Ascending aorta (tissue), 2 donors: ENCODE results near the gene PTPRO. TPM values are rescaled to one million over a fixed set of nuclear protein-coding genes. Genes with fewer than 3 reads are reported as not detected.
A peak's percentile ranks its signal among the peaks of the same experiment; 100 is the strongest.

Experiments
- DNase-seq, 2 donors: peaks; one replicate each; pipeline ENCODE4 v3.0.0-alpha.2; 2019; ENCODE audit warnings: low spot score in 2 of 2
- H3K27ac ChIP-seq, 2 donors: fragments of 200-600 bp; sonication (generic); one replicate each; pipeline ENCODE4 v1.5.1; 2016 to 2017; ENCODE audit warnings: mild to moderate bottlenecking in 1 of 2
- H3K27me3 ChIP-seq: fragments of 200-600 bp; sonication (generic); one replicate; pipeline ENCODE4 v1.5.1; 2017
- H3K36me3 ChIP-seq, 2 donors: fragments of 200-600 bp; sonication (generic); one replicate each; pipeline ENCODE4 v1.5.1; 2016
- H3K4me1 ChIP-seq, 2 donors: fragments of 200-600 bp; sonication (generic); one replicate each; pipeline ENCODE4 v1.5.1; 2016 to 2017; ENCODE audit warnings: mild to moderate bottlenecking in 1 of 2
- H3K4me3 ChIP-seq, 2 donors: fragments of 200-600 bp; sonication (generic); one replicate each; pipeline ENCODE4 v1.5.1; 2016 to 2017; ENCODE audit warnings: mild to moderate bottlenecking in 1 of 2
- H3K9me3 ChIP-seq, 2 donors: fragments of 200-600 bp; sonication (generic); one replicate each; pipeline ENCODE4 v1.5.1; 2016
- intact Hi-C: fragments of 100-400 bp; cut with DNase I; formaldehyde crosslinking; loops from one replicate; pipeline ENCODE4 v1.15.1; 2023
- total RNA-seq: library from RNA; depleted of rRNA; stranded (reverse); fragments of >200 nt; gene quantifications from one replicate; pipeline ENCODE4 v1.1.0, GENCODE V29; 2016
- TF ChIP-seq, protein P1 (sequence below), 3 experiments: fragments of 200-600 bp in 2 of 3; fragments of 450-650 bp in 1 of 3; sonication (generic) in 2 of 3; IDR thresholded peaks; one replicate each; pipeline ENCODE4 v1.5.1; 2016 to 2019; ENCODE audit warnings: antibody characterized with exemption in 3 of 3, mild to moderate bottlenecking in 1 of 3, moderate library complexity in 1 of 3

PTPRO gene
- total RNA-seq, 1 donor from 2014 or later: 0.11 TPM

- H3K4me3 ChIP-seq: peak overlapping the region in 1 of 2 donors; percentile 1
- TF ChIP-seq, protein P1, sequence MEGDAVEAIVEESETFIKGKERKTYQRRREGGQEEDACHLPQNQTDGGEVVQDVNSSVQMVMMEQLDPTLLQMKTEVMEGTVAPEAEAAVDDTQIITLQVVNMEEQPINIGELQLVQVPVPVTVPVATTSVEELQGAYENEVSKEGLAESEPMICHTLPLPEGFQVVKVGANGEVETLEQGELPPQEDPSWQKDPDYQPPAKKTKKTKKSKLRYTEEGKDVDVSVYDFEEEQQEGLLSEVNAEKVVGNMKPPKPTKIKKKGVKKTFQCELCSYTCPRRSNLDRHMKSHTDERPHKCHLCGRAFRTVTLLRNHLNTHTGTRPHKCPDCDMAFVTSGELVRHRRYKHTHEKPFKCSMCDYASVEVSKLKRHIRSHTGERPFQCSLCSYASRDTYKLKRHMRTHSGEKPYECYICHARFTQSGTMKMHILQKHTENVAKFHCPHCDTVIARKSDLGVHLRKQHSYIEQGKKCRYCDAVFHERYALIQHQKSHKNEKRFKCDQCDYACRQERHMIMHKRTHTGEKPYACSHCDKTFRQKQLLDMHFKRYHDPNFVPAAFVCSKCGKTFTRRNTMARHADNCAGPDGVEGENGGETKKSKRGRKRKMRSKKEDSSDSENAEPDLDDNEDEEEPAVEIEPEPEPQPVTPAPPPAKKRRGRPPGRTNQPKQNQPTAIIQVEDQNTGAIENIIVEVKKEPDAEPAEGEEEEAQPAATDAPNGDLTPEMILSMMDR (IDR thresholded peaks at IDR 0.05): no peak
- H3K27me3 ChIP-seq: no peaks in the 10 kb centered on the region
- no peak overlapping the region for H3K27ac ChIP-seq
- intact Hi-C loops: no loop called here
- H3K36me3 ChIP-seq: no peaks in the 10 kb centered on the region
- DNase-seq: no peak
- H3K9me3 ChIP-seq: no peaks in the 10 kb centered on the region
- H3K4me1 ChIP-seq: peaks cover 0 to 4% of the 10 kb centered on the region in 2 donors
These were observed 28.3 kb downstream of the PTPRO start for GRCh38 chr12:15350643-15351042.

DNA sequence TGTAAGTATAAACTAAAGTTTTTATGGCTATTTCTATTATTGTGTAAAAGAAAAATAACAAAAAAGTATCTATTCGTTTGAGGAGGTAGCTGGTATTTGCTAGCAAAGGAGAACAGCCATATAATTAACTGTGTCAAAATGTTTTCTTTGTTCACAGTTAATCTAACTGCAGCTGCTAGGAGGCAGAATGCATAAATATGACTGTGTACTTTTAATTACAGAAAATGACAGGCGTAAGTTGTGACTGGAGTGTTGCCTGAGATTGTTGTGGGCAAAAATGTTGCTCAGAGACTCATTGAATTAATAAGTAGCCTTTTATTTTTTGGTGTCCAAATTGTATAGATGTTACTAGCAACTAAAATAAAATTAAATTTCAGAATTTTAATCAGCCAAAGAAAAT is 33.5 kb downstream of the PTPRO start:
- Histone ChIP-seq H3K4me3 (no peak overlapping the region), H3K4me1 (no peaks in the 10 kb centered on the region), H3K27me3 (no peaks in the 10 kb centered on the region), H3K36me3 (no peaks in the 10 kb centered on the region), H3K27ac (no peak overlapping the region), H3K9me3 (no peaks in the 10 kb centered on the region)
- no peak for DNase-seq
- TF ChIP-seq, protein P1 (IDR thresholded peaks at IDR 0.05): no peak
- intact Hi-C loops: no loop called here

GRCh38 chr12:15356951-15357364 is 34.6 kb downstream of the PTPRO start:
- DNase-seq: no peak
- TF ChIP-seq, protein P1 (IDR thresholded peaks at IDR 0.05): no peak
- Histone ChIP-seq H3K27ac (no peak overlapping the region), H3K27me3 (no peaks in the 10 kb centered on the region), H3K36me3 (no peaks in the 10 kb centered on the region), H3K4me3 (no peak overlapping the region), H3K4me1 (no peaks in the 10 kb centered on the region), H3K9me3 (no peaks in the 10 kb centered on the region)
- intact Hi-C loops: no loop called here

- H3K36me3 ChIP-seq: no peaks in the 10 kb centered on the region
- no peak for DNase-seq
- TF ChIP-seq, protein P1 (IDR thresholded peaks at IDR 0.05): no peak
- no peak overlapping the region for H3K4me3 ChIP-seq
- peaks cover 0 to 6% of the 10 kb centered on the region in 2 donors for H3K4me1 ChIP-seq
- no peak overlapping the region for H3K27ac ChIP-seq
- intact Hi-C loops: no loop called here
- no peaks in the 10 kb centered on the region for H3K9me3 ChIP-seq
- H3K27me3 ChIP-seq: no peaks in the 10 kb centered on the region
These were observed 42.2 kb downstream of the PTPRO start for GRCh38 chr12:15364221-15365160.

DNA sequence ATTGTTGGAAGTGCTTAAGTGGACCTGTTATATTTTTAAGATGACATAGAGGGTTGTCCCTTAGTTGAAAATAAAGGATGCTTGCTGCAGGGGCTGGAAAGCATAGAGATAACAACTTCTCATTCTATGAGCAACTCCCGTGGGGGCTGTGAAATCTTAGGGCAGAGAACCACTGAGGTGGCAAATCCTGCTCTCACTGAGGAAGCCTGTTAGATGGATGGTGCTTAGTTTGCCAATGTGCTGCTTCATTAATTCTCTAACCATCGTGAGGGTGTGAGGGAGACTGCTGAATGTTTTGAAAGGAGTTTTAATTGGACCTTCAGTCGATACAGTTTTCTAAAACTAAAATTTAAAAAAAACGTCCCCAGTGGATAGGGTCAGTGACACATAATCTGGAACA is 46.5 kb downstream of the PTPRO start:
- DNase-seq: no peak
- Histone ChIP-seq H3K36me3 (no peaks in the 10 kb centered on the region), H3K27ac (no peak overlapping the region), H3K27me3 (no peaks in the 10 kb centered on the region), H3K9me3 (no peaks in the 10 kb centered on the region), H3K4me3 (no peak overlapping the region), H3K4me1 (peaks cover 0 to 4% of the 10 kb centered on the region in 2 donors)
- intact Hi-C loops: no loop called here
- TF ChIP-seq, protein P1 (IDR thresholded peaks at IDR 0.05): no peak
